Smooth muscle cell (in vitro differentiated cells): ENCODE results near the gene MAN2B2. TPM values are rescaled to one million over a fixed set of nuclear protein-coding genes. Genes with fewer than 3 reads are reported as not detected.

Experiments used
- DNase-seq: peaks from one replicate; lab custom pipeline; 2025; ENCODE audit not compliant: unreplicated experiment; lab: John Stamatoyannopoulos, UW
- H2AFZ ChIP-seq: fragments of 200-600 bp; sonication (generic); 2 replicates; pipeline ENCODE4 v1.6.0; 2016; ENCODE audit warnings: antibody characterized with exemption, low read depth, mild to moderate bottlenecking
- H3F3A ChIP-seq: fragments of 200-600 bp; sonication (generic); 2 replicates; pipeline ENCODE4 v1.6.0; 2017; ENCODE audit warnings: antibody characterized with exemption, low read depth
- H3K27ac ChIP-seq: fragments of 200-600 bp; sonication (generic); 2 replicates; pipeline ENCODE4 v1.5.1; 2016; ENCODE audit warnings: low read depth, mild to moderate bottlenecking
- H3K27me3 ChIP-seq: fragments of 200-600 bp; sonication (generic); 2 replicates; pipeline ENCODE4 v1.6.1; 2016; ENCODE audit warnings: low read depth, mild to moderate bottlenecking
- H3K36me3 ChIP-seq: fragments of 200-600 bp; sonication (generic); 2 replicates; pipeline ENCODE4 v1.5.1; 2016; ENCODE audit warnings: low read depth
- H3K4me1 ChIP-seq: fragments of 200-600 bp; sonication (generic); 2 replicates; pipeline ENCODE4 v1.5.1; 2016; ENCODE audit warnings: low read depth
- H3K4me2 ChIP-seq: fragments of 200-600 bp; sonication (generic); 2 replicates; pipeline ENCODE4 v1.6.0; 2016; ENCODE audit warnings: mild to moderate bottlenecking
- H3K4me3 ChIP-seq: fragments of 200-600 bp; sonication (generic); 2 replicates; pipeline ENCODE4 v1.5.1; 2016; ENCODE audit warnings: mild to moderate bottlenecking
- H3K79me2 ChIP-seq: fragments of 200-600 bp; sonication (generic); 2 replicates; pipeline ENCODE4 v1.6.0; 2016; ENCODE audit warnings: low read depth, mild to moderate bottlenecking
- H3K9ac ChIP-seq: fragments of 200-600 bp; sonication (generic); 2 replicates; pipeline ENCODE4 v1.6.0; 2016; ENCODE audit warnings: low read depth
- H3K9me3 ChIP-seq: fragments of 200-600 bp; sonication (generic); replicated peaks from 2 replicates; pipeline ENCODE4 v1.5.1; 2016; ENCODE audit warnings: low read depth
- H4K20me1 ChIP-seq: fragments of 200-600 bp; sonication (generic); 2 replicates; pipeline ENCODE4 v1.6.0; 2016; ENCODE audit warnings: low read depth
- CTCF ChIP-seq: fragments of 200-600 bp; sonication (generic); IDR thresholded peaks from 2 replicates; pipeline ENCODE4 v1.5.1; 2017; ENCODE audit warnings: borderline replicate concordance, mild to moderate bottlenecking, antibody characterized with exemption; ENCODE audit not compliant: insufficient read depth, poor library complexity, severe bottlenecking
- WGBS: methylation state at CpG from one replicate; pipeline ENCODE4 v1.1.7; 2016; ENCODE audit warnings: low lambda C conversion rate; 5-methylcytosine and 5-hydroxymethylcytosine counted together
- polyA plus RNA-seq: library from polyadenylated mRNA; unstranded; fragments of >200 nt; fragmentation: Nextera tagmentation; extraction: Ambion mirVana; gene quantifications from 2 replicates; pipeline ENCODE4 v1.2.1, GENCODE V29; 2016
- total RNA-seq: library from RNA; depleted of rRNA; stranded (reverse); fragments of >200 nt; gene quantifications from 2 replicates; pipeline ENCODE4 v1.2.3, GENCODE V29; 2014

Gene MAN2B2
- total and polyA plus RNA-seq, 2 experiments from 2014 or later = 14.5 to 18.3 TPM

- Histone ChIP-seq H3K27ac (no peak overlapping the region), H3K4me3 (no peak overlapping the region), H3K9me3 (peaks cover 2% of the 10 kb centered on the region), H3K4me1 (no peaks in the 10 kb centered on the region), H3K9ac (no peak overlapping the region), H3K36me3 (no peaks in the 10 kb centered on the region), H2AFZ (no peak overlapping the region), H3K79me2 (no peaks in the 10 kb centered on the region), H4K20me1 (no peaks in the 10 kb centered on the region), H3F3A (no peaks in the 10 kb centered on the region), H3K27me3 (peaks cover 14% of the 10 kb centered on the region), H3K4me2 (no peak overlapping the region)
- TF ChIP-seq CTCF = no peak
- WGBS = 80% methylated on average over 13 of the region's 13 CpGs
- DNase-seq = no peak
These were observed 24.9 kb upstream of the MAN2B2 start for GRCh38 chr4:6549890-6550620.

GRCh38 chr4:6550821-6551220 is 24.2 kb upstream of the MAN2B2 start:
- TF ChIP-seq CTCF = no peak
- Histone ChIP-seq H2AFZ (no peak overlapping the region), H3K4me2 (no peak overlapping the region), H3K9ac (no peak overlapping the region), H4K20me1 (no peaks in the 10 kb centered on the region), H3K4me3 (no peak overlapping the region), H3K9me3 (peaks cover 2% of the 10 kb centered on the region), H3K27me3 (peaks cover 19% of the 10 kb centered on the region), H3K79me2 (no peaks in the 10 kb centered on the region), H3K27ac (no peak overlapping the region), H3K36me3 (no peaks in the 10 kb centered on the region), H3F3A (no peaks in the 10 kb centered on the region), H3K4me1 (no peaks in the 10 kb centered on the region)
- DNase-seq = no peak
- WGBS = 89% methylated on average over 3 of the region's 3 CpGs

DNA sequence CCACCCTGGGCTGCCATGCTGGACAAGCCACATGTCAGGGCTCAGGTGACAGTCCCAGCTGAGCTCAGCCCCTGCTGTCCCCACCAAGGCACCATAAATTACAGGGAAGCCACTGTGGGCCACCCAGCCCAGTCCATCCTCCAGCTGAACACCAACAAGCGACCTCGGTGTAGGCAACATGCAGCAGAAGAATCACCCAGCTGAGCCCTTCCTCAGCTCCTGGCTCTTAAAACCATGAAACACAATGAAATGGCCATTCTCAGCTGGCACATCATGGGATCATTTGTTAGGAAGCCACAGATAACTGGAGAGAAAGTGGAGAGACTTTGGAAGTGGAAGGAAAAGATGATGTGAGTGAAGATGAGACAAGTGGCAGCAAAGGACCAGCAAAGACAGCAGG is 23.3 kb upstream of the MAN2B2 start:
- Histone ChIP-seq H2AFZ (no peak overlapping the region), H4K20me1 (no peaks in the 10 kb centered on the region), H3K27me3 (peaks cover 26% of the 10 kb centered on the region), H3K4me2 (no peak overlapping the region), H3K9me3 (peaks cover 2% of the 10 kb centered on the region), H3K4me3 (no peak overlapping the region), H3K36me3 (no peaks in the 10 kb centered on the region), H3F3A (no peaks in the 10 kb centered on the region), H3K27ac (no peak overlapping the region), H3K4me1 (no peaks in the 10 kb centered on the region), H3K79me2 (no peaks in the 10 kb centered on the region), H3K9ac (no peak overlapping the region)
- no peak for TF ChIP-seq CTCF
- DNase-seq = no peak
- 95% methylated on average over 2 of the region's 2 CpGs for WGBS

DNA sequence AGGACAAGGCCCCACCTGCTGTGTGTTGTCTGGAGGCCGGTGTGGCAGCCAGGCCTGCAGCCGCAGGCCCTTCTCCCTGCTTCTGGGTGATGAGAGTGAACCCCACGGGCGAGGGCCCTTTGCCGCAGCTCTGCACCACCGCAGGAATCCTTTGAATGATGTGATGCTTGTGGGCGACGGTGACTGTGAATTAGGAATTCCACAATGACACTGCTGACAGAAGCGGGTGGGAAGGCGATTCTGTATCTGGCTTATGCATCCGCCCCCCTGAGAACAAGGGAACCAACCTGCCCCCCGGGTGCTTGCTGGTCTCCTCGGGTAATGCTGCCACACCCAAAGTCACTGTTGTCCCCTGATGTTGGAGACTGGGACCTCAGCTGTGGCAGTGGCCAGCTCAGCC is 19.5 kb upstream of the MAN2B2 start:
- Histone ChIP-seq H3K4me2 (no peak overlapping the region), H3K4me1 (no peaks in the 10 kb centered on the region), H3K27ac (no peak overlapping the region), H3K27me3 (peaks cover 58% of the 10 kb centered on the region), H3K79me2 (no peaks in the 10 kb centered on the region), H4K20me1 (no peaks in the 10 kb centered on the region), H3K36me3 (no peaks in the 10 kb centered on the region), H3K4me3 (no peak overlapping the region), H3F3A (no peaks in the 10 kb centered on the region), H2AFZ (no peak overlapping the region), H3K9ac (no peak overlapping the region), H3K9me3 (peaks cover 2% of the 10 kb centered on the region)
- no peak for DNase-seq
- 88% methylated on average over 13 of the region's 13 CpGs for WGBS
- no peak for TF ChIP-seq CTCF
